ENCODE measurements around the gene POLN.

Gene POLN

DNA sequence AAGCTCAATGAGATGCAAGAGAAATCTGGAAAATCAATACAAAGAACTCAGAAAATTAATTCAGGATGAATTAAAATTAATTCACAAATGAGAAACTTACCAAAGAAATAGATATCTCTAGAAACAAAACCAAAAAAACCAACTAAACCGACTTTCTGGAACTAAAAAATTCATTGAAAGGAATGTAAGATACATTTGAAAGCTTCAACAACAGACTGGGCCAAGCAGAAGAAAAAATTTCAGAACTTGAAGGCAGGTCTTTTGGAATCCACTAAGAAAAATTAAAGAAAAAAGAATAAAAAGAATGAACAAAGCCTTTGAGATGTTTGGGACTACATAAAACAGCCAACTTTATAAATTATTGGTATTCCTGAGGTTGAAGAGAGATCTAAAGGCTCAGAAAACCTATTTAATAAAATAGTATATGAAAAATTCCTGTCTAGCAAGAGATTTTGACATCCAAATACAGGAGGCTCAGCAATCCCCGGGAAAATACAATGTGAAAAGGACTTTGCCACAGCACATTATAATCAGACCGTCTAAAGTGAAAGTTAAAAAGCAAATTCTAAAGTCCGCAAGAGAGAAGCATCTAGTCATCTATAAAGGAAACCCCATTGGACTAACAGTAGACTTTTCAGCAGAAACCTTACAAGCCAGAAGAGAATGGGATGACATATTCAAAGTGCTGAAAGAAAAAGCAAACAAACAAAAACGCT, 138.6 kb downstream of the POLN start:
- DNase-seq = no peak

DNA sequence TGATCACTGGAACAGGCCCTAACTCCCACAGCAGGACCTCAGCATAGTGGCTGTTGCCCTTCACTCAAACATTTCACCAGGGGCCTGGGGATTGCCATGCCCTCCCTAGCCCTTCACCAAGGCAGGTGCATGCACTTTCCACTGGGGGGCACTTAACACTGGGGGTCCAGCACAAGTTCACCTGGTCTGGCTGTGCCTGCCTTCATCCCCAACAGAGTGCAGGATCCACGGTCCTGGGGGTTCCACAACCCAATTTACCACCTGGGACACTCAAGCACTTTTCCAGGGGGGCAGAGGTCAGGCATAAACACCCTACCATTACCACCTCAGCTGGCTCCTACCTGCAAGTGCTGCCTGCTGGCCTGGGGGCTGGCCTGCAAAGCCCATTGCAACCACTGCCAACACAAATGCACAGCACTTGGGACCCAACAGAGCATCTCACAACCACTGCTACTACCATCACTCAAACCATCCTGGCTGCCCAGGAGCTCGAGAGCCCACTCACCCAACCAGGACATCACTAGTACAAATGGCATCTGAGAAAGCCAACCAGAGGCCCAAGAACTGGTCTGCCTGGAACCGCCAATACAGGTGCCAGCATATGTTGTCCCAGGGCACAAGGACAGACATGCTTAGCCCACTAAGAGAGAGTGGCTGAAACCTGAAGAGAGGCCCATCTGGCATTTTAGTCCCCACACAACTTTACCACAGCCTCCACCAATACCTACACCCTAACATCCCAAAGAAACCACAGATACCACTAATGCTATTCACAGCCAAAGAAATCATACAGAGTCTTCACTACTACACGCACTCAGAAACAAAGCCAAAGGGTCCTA, 139.7 kb downstream of the POLN start:
- DNase-seq = no peak

DNA sequence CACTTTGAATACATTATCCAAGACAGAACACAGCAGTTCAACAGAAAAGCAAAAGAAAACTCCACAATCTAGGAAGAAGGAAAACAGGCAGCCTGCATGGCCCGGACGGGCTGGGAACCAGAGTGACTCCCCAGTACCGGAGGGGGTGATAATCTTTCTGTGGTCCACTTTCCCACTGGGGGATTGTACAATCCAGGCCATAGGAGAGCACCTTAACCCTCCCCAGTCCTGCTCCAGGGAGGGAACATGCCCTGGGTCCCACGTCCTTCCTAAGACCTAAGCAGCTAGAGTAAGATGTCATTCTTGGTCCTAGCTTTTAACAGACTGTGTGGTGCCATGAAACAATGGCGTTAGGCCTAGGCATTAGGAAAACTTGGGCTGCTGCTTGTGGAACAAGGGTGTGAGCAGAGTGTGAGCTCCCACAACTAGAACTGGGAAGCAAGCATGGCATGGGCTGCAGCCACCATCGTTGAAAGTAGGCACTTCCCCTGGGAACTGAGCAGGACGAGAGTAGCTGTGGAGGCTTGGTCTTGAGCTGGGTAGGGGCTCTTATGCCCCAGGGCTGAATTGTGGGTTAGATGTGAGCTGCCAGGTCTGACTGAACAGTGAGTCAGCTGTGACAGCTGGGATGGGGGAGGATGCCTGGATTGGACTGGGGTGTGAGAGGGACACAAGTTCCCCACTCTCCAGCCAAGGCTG, 140.4 kb downstream of the POLN start:
- no peak for DNase-seq

DNA sequence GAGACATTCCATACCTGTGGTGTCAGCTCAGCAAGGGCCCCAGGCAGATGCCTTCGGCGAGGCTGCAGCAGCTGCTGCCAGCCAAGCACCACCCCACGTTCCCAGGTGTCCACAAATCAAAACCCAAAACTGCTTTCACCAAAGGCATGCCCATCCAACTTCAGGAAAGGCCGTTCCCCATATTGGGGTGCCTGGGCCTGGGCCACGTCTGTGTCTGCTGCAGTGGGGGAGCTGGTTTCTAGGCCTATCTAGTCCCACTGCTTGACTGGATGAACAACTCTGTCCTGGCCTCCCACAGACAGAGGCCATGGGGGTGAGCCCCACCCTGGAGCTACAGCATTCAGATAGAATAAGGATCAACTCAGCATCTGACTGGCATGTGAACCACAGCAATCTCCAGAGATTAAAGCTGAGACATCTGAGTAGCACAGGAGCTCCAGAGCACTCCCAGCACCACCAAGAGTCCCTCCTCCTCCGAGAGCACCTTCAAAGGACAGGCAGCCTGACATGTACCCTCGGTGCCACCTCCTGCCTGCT, 145.8 kb downstream of the POLN start:
- no peak for DNase-seq

DNA sequence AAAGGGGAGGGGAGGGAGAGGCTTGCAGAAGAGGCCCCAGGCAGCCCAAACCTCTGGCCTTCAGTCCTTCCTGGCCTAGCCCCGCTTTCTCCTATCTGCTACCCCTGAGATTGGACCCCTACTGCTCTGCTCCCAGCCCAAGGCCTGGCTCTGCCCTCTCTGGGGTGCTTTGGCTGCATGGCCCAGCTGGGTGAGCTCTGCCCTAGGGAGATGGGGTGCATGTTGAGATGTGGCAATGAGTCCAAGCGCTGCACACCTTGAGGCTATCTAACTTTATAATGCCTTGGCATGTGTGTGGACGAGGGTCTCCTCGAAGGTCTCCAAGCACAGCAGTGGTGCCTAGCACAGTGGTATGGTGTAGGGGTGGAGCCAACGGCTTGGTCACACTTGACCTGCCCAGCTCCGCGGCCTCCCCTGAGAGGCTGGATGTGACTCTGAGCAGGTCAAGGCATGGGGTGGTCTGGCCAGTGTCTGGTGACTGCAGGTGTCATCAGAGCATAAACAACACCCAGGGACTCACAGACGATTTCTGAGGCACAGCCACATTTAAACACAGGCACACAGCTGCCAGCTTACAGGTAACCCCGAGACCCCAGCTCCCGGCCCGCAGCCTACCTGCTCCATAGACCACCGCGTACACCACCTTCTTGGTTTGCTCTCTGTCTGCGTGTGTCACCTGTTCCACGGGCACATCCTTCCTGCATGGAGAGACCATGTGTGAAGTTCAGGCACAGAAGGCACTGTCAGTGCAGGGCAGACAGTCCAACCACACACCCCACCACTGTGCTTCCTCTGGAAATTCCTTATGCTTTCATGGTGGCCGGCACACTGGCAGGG, 146.5 kb downstream of the POLN start:
- no peak for DNase-seq

DNA sequence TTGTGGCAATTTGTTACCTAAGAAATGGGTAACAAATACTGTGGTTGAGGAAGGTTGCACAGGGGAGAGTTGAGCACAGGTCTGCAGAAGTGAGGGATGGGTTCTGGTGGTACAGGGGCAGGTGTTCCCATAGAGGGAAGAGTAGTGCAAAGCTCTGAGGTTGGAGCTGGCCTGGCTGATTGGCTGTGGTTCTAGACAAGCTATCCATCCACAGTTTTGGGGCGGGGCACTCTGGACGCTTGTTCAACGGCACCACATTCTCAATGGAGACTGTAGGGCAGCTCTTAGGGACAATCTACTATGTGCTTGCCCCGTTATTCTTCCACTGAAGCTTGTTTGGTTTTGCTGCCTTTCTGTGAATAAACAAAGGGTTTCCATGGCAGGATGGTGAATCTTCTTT, 147.4 kb downstream of the POLN start:
- DNase-seq = no peak

DNA sequence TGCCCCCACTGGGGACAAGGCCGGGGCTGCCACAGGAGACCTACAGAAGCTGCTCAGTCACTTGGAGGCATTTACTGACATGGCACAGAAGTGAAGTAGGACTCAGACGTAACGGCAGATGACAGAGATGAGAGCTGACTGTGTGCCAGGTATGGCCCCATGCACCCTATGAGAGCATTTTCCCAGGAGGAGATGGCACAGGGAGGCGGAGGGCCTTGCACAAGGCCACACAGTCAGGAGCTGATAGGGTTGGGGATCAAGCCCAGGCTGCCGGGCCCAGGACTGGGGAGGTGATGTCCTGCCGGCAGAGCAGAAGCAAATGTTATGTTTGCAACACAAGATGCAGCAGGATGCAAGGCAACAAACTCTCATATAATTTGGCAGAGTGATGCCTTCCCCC, 148.7 kb downstream of the POLN start:
- no peak for DNase-seq

DNA sequence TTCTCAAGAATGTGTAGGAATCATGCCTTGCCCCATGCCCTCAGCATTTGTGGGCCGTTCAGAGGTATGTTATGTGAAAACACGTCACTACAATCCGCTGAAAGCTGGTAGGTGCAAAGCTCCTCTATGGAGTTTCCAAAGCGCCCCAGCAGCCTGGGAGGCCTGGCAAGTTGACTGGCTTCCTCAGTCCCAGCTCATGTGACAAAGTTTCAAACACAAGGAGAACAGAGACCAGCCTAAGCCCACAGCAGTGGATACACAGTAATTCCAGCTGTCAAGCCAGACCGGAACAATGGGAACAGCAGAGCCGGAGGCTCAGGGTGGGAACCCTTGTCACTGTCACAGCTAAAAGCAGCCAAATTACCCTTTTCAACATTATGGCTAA, 149.3 kb downstream of the POLN start:
- no peak for DNase-seq

DNA sequence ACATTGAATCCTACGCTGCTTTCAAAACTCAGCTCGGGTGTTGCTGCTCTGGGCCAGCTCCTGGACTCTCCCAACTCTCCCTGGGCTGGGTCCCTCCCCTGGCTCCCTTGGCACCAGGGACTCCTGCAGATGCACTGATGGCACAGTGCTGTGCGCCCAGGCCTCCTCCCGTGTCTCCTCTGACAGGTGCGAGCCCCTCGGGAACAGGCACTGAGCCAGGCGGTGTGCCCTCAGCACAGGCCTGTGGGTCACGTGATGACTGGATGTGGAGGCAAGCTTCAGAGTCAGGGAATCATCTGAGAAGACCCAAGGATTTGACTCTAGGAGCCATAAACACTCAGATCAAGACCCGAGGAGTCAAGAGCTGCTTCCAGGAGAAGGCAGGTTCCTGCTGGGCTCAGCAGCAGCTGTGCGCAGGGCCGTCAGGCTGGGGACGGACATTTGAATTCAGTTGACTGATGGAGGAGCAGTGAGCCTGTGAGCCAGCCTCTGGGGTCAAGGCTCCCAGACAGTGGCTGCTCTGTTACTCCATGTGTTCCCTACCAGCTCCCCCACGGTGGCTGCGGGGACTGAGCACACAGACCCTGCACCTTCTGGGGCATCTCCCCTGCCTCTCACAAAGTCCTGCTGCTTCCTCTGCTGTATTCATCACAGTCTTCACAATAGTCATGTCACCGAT, 149.8 kb downstream of the POLN start:
- no peak for DNase-seq

DNA sequence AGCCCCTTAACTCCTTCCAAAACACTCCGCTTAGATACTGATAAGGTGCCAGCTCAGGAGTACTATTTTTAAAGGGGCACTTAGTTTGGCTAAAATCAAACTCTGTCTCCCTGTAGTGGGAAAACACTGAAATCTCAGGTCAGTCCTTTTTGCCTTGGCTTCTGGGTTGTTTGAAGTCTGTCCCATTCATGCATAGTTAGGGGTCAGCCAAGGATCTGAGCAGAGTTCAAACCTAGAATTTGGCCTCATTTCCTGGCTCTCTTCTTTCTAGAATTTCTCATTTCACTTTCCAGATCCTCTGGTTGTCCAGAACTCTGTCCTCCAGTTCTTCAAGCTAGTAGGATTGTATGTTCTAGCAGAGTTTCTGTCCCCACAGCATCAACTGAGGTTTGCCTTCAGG, 151.3 kb downstream of the POLN start:
- no peak for DNase-seq

DNA sequence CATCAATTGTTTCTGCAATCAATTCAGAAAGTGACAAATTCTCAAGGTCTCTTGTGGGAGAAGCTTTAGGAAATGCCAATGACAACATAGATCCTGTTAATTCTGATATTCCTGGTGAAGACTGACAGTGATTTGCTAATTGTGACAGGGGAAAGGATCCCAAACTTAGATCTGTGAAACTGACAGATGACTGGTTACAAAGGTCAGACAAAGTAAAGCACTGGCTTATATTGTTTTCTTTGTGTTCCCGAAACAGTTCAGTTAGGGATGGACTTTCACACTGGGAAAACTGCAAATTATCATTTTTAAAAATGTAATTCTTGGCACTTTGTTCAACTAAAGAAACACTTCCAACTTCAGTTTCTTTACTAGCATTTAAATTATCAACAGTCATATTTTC, 152.7 kb downstream of the POLN start:
- no peak for DNase-seq

DNA sequence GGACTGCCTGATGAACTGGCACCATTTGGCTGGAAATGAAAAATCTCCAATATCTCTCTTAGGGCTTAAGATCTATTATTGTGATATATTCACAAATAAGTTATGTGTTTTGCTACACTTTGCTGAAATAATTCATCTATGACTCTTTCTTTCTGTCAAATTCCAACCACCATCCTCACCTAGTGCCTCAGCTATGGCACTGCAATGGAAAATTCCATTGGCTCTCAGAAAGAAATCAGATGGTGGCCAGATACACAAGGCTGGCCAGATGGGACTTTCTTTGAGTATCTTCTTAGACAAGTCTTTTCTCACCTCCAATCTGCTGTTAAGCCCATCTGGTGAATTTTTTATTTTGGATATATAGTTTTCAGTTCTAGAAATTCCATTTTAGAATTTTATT, 154.8 kb downstream of the POLN start:
- no peak for DNase-seq

DNA sequence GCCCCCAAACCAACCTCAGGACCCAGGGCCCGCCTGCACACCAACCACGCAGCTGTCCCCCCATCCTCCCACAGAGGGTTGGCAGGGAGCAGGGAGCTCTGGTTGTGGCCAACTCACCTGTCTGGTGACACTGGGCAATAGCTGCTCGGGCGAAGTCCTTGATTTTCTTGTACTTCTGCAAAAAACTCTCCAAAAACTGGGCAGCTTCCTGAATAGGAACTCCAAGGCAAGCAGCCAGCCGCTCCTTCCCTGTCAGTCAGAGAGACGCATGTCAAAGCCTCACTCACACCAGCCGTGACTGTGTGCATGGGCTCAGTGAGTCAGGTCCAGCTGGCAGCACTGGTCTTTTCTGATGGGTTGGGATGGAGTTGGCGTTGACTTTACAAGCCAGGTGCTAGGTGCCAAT, 156.4 kb downstream of the POLN start:
- DNase-seq = no peak

DNA sequence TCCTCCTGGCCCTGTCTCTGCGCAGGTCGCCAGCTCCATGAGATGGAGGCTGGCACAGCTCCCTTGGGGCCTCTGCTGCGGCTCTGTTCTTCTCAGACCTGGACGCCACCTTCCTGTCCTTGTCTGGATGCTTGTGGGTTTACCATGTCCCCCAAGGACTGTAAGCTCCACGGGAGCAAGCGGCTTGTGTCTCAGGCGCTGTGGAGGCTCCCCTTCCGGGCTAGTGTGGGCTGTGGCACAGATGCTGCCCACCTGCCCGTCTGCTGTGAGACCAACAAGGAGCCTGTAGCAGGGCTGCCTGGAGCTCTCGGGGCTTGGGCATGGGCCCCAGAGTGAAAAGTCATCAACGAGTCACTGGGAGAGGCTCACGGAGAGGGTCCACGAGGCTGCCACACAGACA, 157.6 kb downstream of the POLN start:
- DNase-seq = no peak

DNA sequence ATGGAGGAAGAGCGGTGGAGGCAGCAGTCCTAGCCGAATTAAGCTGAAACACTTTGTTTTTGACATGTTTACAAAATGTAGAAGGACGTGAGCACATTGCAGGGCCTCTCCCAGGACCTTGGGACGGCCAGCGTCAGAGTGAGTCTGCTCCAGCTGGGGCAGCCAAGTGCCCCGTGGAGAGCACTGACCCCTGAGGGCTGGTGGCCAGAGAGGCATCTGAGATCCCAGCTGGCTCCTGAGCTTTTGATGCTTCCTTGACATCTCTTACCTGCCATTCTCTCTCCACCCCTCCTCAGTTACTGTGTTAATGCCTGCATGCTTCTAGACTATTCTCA, 158.1 kb downstream of the POLN start:
- DNase-seq = no peak

DNA sequence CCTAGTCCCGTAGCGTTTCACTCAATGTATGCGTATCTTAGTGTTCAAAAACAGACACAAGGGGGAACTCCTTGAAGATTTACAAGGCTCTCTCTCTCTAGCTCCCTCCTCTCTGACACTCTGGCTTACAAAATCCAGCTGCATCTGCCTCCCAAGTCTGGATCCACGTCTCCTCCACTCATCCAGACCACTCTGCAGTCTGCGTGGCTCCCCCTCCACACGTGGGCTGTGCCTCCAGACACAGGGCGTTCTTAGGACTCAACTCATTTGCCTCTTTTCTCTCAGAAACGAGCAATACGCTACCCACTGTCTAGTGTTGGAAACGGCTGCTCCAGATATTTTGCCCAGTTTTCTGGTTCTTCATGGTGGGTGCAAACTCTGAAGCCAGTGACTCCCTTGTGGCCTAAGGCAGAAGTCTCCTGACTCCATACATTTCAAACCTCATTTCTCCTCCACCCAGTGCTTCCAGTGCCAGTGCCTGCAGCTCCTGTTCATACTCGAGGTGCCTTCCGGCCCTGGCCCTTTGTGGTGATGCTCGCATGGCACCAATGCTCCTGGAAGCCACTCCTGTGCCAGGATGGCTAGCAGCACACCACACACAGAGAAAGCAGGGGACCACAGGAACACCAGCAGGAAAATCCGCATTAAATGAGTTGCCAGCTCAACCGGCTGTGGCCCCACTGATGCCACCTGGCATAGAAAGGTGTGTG, 158.7 kb downstream of the POLN start:
- DNase-seq = no peak

DNA sequence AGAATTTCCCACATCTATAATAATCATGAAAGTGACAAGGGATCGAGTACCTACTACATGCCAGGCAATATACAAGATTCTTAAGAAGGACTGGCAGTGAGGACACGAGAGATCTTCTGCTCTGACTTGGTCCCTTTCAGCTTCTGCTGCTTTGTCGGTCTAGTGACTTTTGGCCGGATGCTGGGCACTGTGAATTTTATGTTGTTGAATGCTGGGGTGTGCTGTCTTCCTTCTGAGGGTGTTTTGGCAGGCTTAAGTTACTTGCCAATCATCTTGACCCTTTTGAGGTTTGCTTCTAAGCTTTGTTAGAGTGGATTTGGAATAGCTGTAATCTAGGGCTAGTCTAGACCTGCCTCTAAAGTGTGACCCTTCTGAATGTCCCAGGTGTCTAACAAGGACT, 159.3 kb downstream of the POLN start:
- no peak for DNase-seq

DNA sequence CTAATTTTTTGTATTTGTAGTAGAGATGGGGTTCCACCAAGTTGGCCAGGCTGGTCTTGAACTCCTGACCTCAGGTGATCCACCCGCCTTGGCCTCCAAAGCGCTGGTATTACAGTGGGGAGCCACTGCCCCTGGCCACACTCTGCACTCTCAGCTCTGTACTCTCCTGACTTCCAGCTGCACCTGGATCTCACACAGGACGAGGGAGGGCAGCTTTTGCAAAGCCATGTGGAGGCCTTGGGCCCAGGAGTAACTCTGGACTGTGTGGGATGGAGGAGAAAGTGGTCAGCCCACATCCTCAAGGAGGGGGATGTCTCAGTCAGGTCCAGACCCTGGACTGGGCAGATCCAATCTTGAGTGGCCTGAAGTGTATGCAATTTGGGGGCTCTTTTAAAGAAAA, 159.8 kb downstream of the POLN start:
- no peak for DNase-seq

DNA sequence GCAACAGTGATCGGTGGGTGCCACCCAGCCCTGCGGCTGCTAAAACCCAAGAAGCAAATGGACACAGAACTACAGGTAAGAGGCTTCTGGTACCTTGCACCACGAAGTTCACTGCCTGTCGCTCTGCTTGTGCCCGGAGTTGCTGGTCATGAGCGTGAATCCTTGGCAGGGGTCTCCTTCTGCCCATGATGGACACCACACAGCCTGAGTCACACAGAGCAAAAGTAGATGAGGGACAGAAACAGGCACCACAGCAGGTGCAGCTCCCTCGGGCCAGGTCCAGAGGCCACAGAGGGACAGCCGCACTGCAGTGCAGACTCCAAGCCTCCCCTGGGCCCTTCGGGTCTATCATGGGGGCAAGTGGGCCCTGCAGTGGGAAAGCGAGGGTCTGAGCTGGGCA, 160.4 kb downstream of the POLN start:
- no peak for DNase-seq

DNA sequence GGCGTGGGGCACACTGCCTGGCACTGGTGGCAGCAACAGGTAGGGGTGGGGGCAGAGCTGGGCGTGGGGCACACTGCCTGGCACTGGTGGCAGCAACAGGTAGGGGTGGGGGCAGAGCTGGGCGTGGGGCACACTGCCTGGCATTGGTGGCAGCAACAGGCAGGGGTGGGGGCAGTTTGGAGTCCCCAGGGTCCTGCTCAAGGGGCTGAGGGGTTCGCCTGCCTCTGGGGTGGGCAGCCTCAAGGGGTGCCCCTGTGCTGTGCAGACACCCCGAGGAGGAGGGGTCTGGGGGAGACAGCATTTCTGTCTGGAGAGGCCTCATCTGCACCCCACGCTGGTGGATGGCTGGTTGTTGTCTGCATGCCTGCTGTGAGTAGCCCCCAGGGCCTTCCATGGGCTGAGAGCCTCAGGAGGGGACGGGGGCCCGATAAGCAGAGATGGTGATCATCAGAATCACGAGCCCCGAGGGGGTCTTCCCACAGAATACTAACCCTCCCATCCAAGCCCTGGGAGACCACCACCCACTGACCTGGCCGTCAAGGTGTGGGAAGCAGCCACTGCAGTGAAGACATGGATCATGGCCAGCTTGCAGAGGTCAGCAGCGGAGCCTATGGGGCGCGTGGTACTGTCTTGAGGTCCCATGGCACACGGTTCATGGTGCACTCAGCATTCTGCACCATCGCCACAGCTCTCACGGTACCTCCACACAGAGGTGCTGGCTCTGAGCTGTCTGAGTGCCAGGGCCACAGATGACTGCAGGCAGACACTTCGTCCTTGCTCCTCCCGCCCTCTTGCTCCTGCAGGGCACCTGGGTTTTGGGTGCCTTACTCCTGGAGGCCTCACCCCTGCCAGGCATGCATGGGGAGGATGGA, 161.3 kb downstream of the POLN start:
- no peak for DNase-seq

DNA sequence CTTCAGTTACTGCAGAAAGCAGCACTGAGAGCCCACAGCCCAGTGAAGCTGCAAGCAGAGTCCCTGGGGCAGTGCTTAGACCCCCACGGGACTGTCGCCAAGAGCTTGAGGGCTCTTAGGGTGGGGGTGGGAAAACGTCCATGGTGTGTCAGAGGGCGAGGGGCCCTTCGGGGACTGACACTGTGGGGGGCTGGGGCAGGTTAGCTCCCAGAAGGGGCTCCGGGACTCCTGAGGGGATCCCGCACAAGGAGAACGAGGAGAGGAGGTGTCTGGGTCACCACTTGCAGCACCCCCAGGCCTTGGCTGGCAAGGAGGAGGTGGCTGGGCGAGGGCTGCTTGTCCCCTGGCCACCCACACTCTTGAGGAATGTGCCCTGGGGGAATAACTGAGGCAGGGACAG, 162.0 kb downstream of the POLN start:
- DNase-seq = no peak

All from inflammatory macrophage treated with lipopolysaccharide for 1 hour (primary cell).